GM20431 (cell line): ENCODE measurements around the gene DBP.
"Not testable (repeated sequence)": the region's sequence is repeated elsewhere in the genome, so short reads cannot be mapped to it uniquely, and the experiment has no call there.

Experiments
- in situ Hi-C: fragments of 300-500 bp; cut with MseI, MboI; formaldehyde crosslinking; loops from one replicate; pipeline ENCODE4 v1.15.0; 2020; ENCODE audit warnings: low sequenced_read_pairs; ENCODE audit not compliant: unreplicated experiment

The DBP gene

GRCh38 chr19:48636859-48637448 lies at the start of gene DBP:
DBP (minus strand) TSS chr19:48637379; CDS start chr19:48636994, 385 bp downstream.
- in situ Hi-C loops = no loop called here

GRCh38 chr19:48686637-48687036 lies 49.5 kb upstream of the DBP start:
- in situ Hi-C loops = not testable (repeated sequence)

GRCh38 chr19:48686088-48686487 lies 48.9 kb upstream of the DBP start:
- in situ Hi-C loops = no loop called here

- in situ Hi-C loops = no loop called here
Observed at GRCh38 chr19:48685583-48685982, 48.4 kb upstream of the DBP start.

GRCh38 chr19:48683349-48683748 lies 46.2 kb upstream of the DBP start:
- in situ Hi-C loops = no loop called here

- in situ Hi-C loops = no loop called here
Observed at GRCh38 chr19:48681127-48681470, 43.9 kb upstream of the DBP start.

- in situ Hi-C loops = no loop called here
Observed at GRCh38 chr19:48680436-48681126, 43.4 kb upstream of the DBP start.

- in situ Hi-C loops = not testable (repeated sequence)
Observed at GRCh38 chr19:48680006-48680405, 42.8 kb upstream of the DBP start.

- in situ Hi-C loops = no loop called here
Observed at GRCh38 chr19:48678201-48678600, 41.0 kb upstream of the DBP start.

GRCh38 chr19:48676887-48677286 lies 39.7 kb upstream of the DBP start:
- in situ Hi-C loops = no loop called here

- in situ Hi-C loops = no loop called here
Observed at GRCh38 chr19:48676487-48676886, 39.3 kb upstream of the DBP start.

GRCh38 chr19:48674921-48675824 lies 38.0 kb upstream of the DBP start:
- in situ Hi-C loops = no loop called here

- in situ Hi-C loops = no loop called here
Observed at GRCh38 chr19:48674216-48674809, 37.1 kb upstream of the DBP start.

GRCh38 chr19:48673436-48674100 lies 36.4 kb upstream of the DBP start:
- in situ Hi-C loops = no loop called here

- in situ Hi-C loops = no loop called here
Observed at GRCh38 chr19:48672994-48673393, 35.8 kb upstream of the DBP start, which contains the start of gene NTN5. NTN5 (minus strand) TSS chr19:48673017; CDS start chr19:48670986, 2,031 bp downstream.

GRCh38 chr19:48671446-48671995 lies 34.3 kb upstream of the DBP start:
- in situ Hi-C loops = no loop called here

- in situ Hi-C loops = no loop called here
Observed at GRCh38 chr19:48670699-48671445, 33.7 kb upstream of the DBP start.

GRCh38 chr19:48669903-48670668 lies 32.9 kb upstream of the DBP start:
- in situ Hi-C loops = no loop called here
